HPDE6-E6E7 (cell line): ENCODE measurements around the gene OR14C36.
"Not testable (repeated sequence)": the region's sequence is repeated elsewhere in the genome, so short reads cannot be mapped to it uniquely, and the experiment has no call there.

Source experiments
- DNase-seq: peaks from one replicate; pipeline ENCODE4 v3.0.0; 2011; ENCODE audit warnings: missing footprints; ENCODE audit errors: extremely low spot score

OR14C36 gene, protein sequence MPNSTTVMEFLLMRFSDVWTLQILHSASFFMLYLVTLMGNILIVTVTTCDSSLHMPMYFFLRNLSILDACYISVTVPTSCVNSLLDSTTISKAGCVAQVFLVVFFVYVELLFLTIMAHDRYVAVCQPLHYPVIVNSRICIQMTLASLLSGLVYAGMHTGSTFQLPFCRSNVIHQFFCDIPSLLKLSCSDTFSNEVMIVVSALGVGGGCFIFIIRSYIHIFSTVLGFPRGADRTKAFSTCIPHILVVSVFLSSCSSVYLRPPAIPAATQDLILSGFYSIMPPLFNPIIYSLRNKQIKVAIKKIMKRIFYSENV

DNA sequence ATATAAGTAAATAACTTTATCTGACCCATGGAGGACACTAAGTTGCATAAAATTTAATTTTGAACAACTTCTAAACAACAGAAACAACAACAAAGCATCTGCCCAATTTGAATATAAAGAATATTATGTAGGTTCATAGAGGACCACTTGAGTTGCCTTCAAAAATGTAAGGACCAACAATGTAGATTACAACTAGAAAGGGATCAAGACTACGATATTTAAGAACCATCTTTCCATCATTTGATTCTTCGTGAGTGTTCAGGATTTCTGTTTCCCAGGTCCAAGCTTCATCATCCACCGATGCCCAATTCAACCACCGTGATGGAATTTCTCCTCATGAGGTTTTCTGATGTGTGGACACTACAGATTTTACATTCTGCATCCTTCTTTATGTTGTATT lies at the start of gene OR14C36:
Gene OR14C36, plus strand, starts transcription at position 301 of the 400 bp plus-strand sequence. Its CDS starts 0 bp downstream, at position 301.
- DNase-seq, result no peak

DNA sequence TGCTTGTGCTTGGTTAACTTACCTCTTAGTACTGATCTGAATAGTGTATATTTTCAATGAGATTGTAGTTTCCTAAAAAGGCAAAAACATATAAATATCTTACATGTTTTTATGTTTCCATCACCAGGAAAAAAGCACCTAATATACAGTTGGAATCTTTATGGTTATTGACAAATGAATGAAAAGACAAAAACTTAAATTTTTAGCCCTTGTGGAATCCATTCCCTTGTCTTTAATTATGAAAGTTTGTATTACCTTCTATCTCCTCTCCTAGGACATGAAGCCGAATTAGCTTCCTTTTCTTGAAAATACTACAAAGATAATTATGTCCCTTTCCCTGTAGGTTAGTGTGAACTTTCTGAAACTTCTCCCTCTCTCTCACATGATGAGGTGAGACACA lies 45.3 kb upstream of the OR14C36 start, which contains the start of gene OR2T12:
Gene OR2T12, minus strand, starts transcription at position 101 of the 400 bp plus-strand sequence. CDS start 7,846 bp downstream, outside the sequence.
- no peak for DNase-seq

DNA sequence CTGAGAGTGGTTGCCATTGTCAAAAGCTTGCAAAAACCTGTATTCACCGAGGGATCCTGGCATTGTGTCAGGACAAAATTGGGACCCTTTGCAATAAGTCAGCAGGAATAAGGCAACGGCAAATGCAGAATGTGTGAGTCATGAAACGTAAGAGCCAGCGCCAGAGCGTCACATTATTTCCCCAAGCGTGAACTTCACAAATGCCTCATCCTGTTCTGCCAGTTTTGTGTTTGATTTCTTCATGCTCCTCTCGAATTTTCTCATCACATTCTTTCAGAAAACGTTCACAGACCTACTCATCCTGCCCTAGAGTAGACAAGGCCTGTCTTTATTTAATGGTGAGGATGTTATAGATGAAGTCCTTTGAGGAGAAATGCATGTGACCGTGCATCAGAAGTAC lies 42.9 kb upstream of the OR14C36 start:
- DNase-seq, result not testable (repeated sequence)

DNA sequence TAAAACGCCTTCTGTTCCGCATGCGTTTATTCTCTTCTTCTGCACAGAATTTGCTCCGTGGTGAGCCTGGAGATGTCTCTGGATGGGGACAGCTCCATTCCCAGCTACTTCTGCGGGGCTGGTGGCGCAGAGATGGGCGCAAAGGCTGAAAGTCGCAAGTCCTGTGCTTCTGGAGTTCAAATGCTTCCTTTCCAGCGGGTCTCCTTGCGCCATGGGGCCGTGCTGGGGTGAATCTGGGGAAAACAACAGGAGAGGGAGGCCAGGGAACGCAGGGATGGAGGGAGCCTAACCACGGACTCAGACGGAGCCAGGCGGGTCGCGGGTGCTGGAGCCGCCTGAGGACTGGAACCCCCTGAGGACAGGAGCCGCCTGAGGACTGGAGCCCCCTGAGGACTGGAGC lies 42.5 kb upstream of the OR14C36 start:
- DNase-seq, result no peak

DNA sequence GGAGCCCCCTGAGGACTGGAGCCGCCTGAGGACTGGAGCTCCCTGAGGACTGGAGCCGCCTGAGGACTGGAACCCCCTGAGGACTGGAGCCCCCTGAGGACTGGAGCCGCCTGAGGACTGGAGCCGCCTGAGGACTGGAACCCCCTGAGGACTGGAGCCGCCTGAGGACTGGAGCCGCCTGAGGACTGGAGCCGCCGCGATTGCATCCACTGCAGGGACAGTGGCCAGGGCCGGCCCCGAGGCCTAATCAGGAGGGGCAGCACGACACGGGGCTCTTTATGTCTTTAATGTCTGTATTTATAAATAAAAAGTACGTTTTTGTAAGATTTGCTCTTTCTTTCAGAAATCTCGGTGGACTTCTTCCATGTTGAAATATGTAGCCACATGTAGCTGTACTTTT lies 41.8 kb upstream of the OR14C36 start:
- not testable (repeated sequence) for DNase-seq

DNA sequence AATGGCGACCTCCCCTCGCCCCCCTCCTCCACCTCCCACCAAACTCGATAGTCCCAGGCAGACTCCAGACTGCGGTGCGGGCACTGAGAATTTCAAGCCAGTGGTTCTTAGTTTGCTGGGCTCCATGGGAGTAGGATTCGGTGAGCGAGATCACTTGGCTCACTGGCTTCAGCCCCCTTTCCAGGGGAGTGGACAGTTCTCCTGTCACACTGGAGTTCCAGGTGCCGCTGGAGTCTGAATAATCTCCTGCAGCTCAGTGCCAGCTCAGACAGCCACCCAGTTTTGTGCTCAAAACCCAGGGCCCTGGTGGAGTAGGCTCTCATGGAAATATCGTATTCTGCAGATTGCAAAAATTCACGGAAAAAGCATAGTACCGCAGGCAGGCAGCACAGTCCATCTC lies 31.8 kb upstream of the OR14C36 start:
- DNase-seq, result no peak

DNA sequence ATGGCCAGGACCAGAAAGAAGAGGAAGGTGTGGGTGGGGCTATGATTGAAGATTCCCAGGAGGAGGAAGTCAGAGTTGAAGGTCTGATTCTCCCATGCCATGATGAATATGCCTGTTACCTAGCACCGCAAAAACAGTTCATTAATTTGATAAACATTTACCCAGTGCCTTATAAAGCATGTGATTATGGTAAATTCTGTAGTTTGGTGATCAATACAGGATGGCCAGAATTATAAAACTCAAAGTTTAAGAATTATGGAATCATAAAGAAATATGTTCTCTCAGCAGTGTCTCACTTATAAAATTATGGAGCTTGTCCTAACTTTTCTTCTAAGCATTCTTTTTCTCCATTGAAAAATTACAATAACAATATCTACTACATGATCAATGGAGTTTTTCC lies 24.1 kb upstream of the OR14C36 start, which contains the start of gene OR2M7:
Gene OR2M7, minus strand, starts transcription at position 101 of the 400 bp plus-strand sequence. Its CDS starts 0 bp downstream, at position 101.
- DNase-seq, result no peak

DNA sequence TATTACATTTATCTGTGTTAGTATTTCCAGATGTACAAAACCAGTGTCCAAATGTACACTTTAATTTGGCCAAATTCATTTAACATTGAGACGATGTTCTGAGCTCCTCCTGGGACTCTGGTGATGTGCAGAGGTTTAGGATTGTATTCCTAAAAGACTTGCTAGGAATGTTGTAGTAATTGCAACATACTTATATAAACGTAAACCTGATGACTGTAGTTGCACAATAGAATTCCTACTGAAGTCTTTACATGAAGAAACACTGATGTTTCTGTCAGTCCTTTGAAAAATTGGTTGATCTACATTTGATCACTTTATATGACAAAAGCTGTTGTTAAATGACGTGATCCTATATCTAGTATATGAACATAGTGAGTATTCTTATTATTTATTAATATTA lies 5.1 kb upstream of the OR14C36 start:
- no peak for DNase-seq

DNA sequence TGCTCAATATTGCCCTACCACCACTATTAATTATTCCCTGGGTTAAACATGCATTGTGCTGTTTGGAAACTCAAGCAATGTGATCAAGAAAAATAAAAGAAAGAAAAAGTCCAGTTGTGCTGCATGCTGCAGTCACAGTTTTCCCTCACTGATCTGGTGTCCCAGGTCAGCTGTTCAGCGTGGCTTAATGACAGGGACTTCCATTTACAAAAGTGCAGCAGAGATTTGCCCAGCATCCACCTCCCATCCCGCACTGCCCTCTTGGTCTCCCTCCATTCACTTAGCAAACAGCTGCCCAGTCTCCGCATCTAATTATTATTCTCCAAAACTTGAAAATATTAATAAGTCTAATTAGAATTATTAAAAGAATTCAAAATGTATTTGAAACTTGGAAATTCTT lies 10.8 kb downstream of the OR14C36 start:
- DNase-seq, result no peak

DNA sequence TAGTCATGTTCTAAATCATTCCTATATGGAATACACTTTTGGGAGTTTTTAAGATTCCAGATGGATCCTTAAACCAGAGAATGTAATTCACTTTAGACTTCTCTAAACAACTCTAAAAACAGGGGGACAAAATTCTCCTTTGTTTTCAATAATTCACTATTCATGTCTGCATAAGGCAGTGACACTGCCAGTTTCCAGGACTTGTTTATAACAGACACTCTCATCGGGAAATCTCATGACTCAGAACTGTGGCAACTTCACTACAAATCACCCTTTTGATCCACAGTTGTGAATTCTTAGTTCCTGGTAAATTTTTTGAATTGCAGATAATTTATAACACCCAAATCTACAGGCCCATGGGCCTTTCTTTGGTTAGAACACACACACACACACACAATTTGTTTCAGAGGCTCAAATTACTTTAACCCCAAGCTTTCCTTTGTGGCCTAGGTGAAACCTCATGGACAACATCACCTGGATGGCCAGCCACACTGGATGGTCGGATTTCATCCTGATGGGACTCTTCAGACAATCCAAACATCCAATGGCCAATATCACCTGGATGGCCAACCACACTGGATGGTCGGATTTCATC lies 12.6 kb downstream of the OR14C36 start, which contains the start of gene OR2T4:
Gene OR2T4, plus strand, starts transcription at position 545 of the 595 bp plus-strand sequence. Its CDS starts 0 bp downstream, at position 545.
- no peak for DNase-seq

DNA sequence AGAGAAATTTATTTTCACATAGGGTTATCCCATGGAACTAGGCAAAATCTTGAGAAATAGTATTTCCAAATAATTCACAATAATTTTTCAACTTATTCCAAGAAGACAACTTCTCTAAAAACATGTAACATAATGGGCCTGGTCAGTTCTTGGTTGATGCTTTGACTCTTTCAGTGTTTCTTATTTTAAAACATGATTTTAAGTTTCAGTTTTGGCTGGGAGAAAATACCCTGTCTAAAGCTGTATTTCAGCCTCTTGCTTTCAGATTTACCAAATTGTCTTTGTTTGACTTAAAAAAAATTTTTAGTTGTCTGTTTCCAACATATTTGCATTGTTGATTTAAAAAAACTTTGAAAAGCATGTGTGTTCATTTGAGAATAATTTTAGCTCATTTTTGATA lies 18.0 kb downstream of the OR14C36 start:
- no peak for DNase-seq

DNA sequence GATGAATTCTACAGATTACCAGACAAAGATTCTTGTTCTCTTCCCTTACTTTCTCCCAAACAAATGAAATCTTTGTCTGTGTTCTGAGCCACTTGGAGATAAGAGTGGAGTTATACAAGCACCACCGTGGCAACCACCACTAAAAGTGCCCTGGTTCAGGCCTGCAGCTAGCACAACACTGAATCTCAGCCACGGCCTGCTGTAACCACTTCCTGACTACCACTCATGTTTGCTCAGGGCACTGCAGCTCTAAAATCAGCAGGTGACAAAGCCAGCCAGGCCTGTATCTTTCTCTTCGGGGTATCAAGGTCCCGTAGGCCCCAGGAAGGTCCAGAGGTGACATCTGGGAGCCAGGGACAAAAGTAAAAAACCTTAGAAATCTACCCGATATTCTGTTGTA lies 23.8 kb downstream of the OR14C36 start:
- no peak for DNase-seq

DNA sequence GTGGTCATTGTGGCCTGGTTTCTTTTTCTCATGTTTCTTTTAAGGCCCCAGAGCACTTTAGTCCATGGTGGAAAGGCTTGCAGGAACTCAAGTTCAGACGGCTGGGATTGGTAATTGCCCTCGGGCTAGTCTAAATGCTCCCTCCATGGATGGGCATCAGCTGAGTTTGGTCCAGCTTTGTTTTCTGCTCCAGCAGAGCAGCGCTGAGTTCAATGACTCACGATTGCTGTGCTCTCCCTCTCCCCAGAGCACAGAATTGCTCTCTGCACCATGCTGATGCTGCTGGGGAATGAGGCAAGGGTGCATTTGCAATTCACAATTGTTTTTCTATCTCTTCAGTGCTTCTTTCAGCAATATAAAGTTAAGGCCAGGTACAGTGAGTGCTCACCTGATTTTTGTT lies 25.2 kb downstream of the OR14C36 start:
- DNase-seq, result no peak

DNA sequence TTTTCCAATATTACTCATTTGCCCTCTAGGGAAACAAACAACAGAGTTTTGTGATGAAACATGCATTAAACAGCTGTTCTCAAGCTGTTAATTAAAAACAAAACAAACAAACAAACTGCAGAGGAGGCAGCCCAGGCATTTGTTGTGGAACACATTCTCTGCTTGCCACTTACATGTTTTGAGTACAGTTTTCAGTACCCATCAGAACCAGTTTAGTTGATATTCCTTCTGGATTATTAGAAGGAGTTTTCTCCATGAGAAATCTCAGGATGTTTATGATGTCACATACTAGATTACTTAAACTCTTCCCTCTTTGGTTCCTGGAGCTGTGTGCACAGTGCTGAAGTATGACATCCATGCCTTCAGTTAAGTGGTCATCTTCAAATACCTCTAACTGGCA lies 26.9 kb downstream of the OR14C36 start, which contains the start of gene OR2T6:
Gene OR2T6, plus strand, starts transcription at position 301 of the 400 bp plus-strand sequence. CDS start 11,863 bp downstream, outside the sequence.
- no peak for DNase-seq

DNA sequence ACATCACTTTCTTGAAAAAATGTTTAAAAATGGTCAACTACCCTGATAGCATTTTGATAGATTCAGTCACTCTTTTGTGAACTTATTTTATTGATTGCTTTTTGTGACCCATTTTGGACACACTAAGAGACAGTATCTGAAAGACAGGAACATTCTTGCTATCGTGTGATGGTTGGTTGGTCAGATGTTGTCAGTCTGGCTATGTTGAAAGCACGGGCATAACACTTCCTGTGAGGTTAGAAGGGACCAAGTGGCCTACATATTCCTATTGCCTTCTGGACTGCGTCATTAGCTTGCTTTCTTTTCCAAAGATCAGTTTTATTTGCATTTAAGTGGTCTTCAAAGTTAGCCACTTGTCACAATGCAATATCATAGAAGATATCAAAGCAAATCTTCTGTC lies 28.3 kb downstream of the OR14C36 start:
- no peak for DNase-seq

DNA sequence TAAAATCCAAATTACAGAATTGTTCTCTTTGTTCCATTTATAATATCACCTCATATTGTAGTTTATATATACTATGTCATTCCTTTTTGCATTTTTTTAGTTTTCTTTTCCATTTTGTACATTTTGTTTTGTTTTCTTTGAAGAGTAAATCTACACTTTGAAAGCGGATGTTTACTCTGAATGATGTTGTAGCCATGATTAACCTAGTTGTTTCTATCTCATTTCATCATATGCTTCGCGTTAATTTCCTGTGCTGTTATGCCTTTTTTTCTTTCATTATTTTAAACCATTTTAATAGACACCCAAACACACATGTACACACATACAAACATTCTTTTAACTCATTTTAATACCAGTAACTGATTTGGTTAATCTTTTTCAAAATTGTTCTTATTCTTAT lies 32.3 kb downstream of the OR14C36 start:
- no peak for DNase-seq

DNA sequence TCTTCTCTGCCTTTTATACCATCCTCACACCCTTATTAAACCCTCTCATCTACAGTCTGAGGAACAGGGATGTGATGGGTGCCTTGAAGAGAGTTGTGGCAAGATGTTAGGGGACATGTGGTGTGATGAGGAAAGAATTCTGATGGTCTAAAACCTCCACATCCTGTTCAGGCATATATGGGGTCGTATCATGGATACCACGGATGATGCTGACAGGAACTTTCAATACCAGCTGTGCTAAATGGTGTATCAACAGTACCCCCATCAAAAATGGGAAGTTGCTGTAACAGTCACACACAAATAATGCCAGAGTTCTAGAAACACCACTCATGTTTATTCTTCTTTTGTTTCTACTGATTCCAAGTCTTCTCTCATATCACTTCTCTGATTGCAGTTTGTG lies 39.9 kb downstream of the OR14C36 start:
- no peak for DNase-seq

DNA sequence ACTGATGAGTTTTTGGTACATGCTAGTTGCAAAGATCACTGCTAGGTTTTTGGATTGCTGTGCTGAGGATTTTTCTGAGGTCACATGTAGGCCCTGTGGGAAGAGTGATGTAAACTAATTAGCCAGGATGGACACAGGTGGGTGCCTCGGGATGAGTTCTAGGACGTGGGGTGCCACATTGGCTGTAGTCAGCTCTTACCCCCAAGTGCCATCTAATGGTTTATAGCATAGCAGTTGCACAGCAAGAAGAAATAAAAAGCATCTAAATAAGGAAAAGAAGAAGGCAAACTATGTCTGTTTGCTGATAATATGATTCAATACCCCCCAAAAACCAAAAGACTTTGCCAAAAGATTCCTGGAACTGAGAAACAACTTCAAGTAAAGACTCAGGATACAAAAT lies 44.5 kb downstream of the OR14C36 start:
- DNase-seq, result no peak
